ENCODE measurements around the gene ZFP82. TPM values are rescaled to one million over a fixed set of nuclear protein-coding genes. Genes with fewer than 3 reads are reported as not detected.

ZFP82 gene
- polyA plus RNA-seq, 1 donor, result 6.4 TPM

- Histone ChIP-seq H3K27me3 (ENCODE audit: control insufficient read depth, insufficient read depth, low read length) (no peaks in the 10 kb centered on the region), H3K4me3 (ENCODE audit: low read length) (peak overlapping the region; percentile 93), H3K36me3 (ENCODE audit: control insufficient read depth, insufficient read depth, low read length) (no peaks in the 10 kb centered on the region), H3K27ac (ENCODE audit: low read length) (peak overlapping the region; percentile 90), H3K9me3 (ENCODE audit: control insufficient read depth, low read depth, low read length) (peaks cover 9% of the 10 kb centered on the region), H3K4me1 (ENCODE audit: control insufficient read depth, insufficient read depth, low read length) (peaks cover 8% of the 10 kb centered on the region)
- peak; percentile 15 to 39 for DNase-seq
- WGBS (ENCODE audit: insufficient coverage, low lambda C conversion rate), result 10% methylated on average over 2 of the region's 10 CpGs
Observed at GRCh38 chr19:36377541-36378178, 40.8 kb downstream of the ZFP82 start.

- 100% methylated on average over 2 of the region's 5 CpGs for WGBS (ENCODE audit: insufficient coverage, low lambda C conversion rate)
- Histone ChIP-seq H3K4me3 (ENCODE audit: low read length) (no peak overlapping the region), H3K27me3 (ENCODE audit: control insufficient read depth, insufficient read depth, low read length) (no peaks in the 10 kb centered on the region), H3K4me1 (ENCODE audit: control insufficient read depth, insufficient read depth, low read length) (peaks cover 6% of the 10 kb centered on the region), H3K36me3 (ENCODE audit: control insufficient read depth, insufficient read depth, low read length) (peaks cover 6% of the 10 kb centered on the region), H3K27ac (ENCODE audit: low read length) (no peak overlapping the region), H3K9me3 (ENCODE audit: control insufficient read depth, low read depth, low read length) (peaks cover 30% of the 10 kb centered on the region)
- DNase-seq, result no peak
Observed at GRCh38 chr19:36373638-36374156, 44.7 kb downstream of the ZFP82 start.

GRCh38 chr19:36371886-36372285 is 46.6 kb downstream of the ZFP82 start:
- H3K27me3 ChIP-seq (ENCODE audit: control insufficient read depth, insufficient read depth, low read length), result no peaks in the 10 kb centered on the region
- H3K36me3 ChIP-seq (ENCODE audit: control insufficient read depth, insufficient read depth, low read length), result peaks cover 15% of the 10 kb centered on the region
- H3K4me1 ChIP-seq (ENCODE audit: control insufficient read depth, insufficient read depth, low read length), result no peaks in the 10 kb centered on the region
- no peak overlapping the region for H3K27ac ChIP-seq (ENCODE audit: low read length)
- H3K4me3 ChIP-seq (ENCODE audit: low read length), result no peak overlapping the region
- peaks cover 30% of the 10 kb centered on the region for H3K9me3 ChIP-seq (ENCODE audit: control insufficient read depth, low read depth, low read length)
- DNase-seq, result no peak

- H3K36me3 ChIP-seq (ENCODE audit: control insufficient read depth, insufficient read depth, low read length), result peaks cover 43% of the 10 kb centered on the region
- no peak overlapping the region for H3K27ac ChIP-seq (ENCODE audit: low read length)
- no peaks in the 10 kb centered on the region for H3K4me1 ChIP-seq (ENCODE audit: control insufficient read depth, insufficient read depth, low read length)
- no peak for DNase-seq
- WGBS (ENCODE audit: insufficient coverage, low lambda C conversion rate), result 100% methylated on average over 1 of the region's 6 CpGs
- H3K27me3 ChIP-seq (ENCODE audit: control insufficient read depth, insufficient read depth, low read length), result no peaks in the 10 kb centered on the region
- H3K4me3 ChIP-seq (ENCODE audit: low read length), result no peak overlapping the region
- H3K9me3 ChIP-seq (ENCODE audit: control insufficient read depth, low read depth, low read length), result no peaks in the 10 kb centered on the region
Observed at GRCh38 chr19:36363845-36364244, 54.6 kb downstream of the ZFP82 start.

Other genes with a start within 250 kb of the ZFP82 start
- gene ZNF565, start 204.0 kb downstream of the ZFP82 start, polyA plus RNA-seq, result 5.3 TPM
- gene ZNF146, start 203.5 kb downstream of the ZFP82 start, polyA plus RNA-seq, result 71.8 TPM
- gene ZFP14, start 39.4 kb downstream of the ZFP82 start, polyA plus RNA-seq, result 8.7 TPM
- gene ZNF566, start 70.9 kb upstream of the ZFP82 start, polyA plus RNA-seq, result 12.5 TPM
- gene ZNF260, start 109.6 kb upstream of the ZFP82 start, polyA plus RNA-seq, result 16.1 TPM
- gene ZNF529, start 154.6 kb upstream of the ZFP82 start, polyA plus RNA-seq, result 19.0 TPM
- gene ZNF382, start 186.7 kb upstream of the ZFP82 start, polyA plus RNA-seq, result 5.4 TPM
- gene ZNF461, start 248.2 kb upstream of the ZFP82 start, polyA plus RNA-seq, result 9.7 TPM

All from large intestine (tissue), 3 donors.